Fibroblast of the aortic adventitia (primary cell): ENCODE results near the gene BMP7. TPM values are rescaled to one million over a fixed set of nuclear protein-coding genes. Genes with fewer than 3 reads are reported as not detected.

Experiments
- DNase-seq: peaks from one replicate; pipeline ENCODE4 v3.0.0-alpha.2; 2010; ENCODE audit warnings: low read depth
- H3K4me3 ChIP-seq: 2 replicates; pipeline ENCODE4 v1.5.1; 2011; ENCODE audit warnings: low read depth, mild to moderate bottlenecking, control low read depth, low read length, moderate library complexity
- total RNA-seq: library from RNA; depleted of rRNA; stranded (reverse); fragments of >200 nt; gene quantifications from 2 replicates; pipeline ENCODE4 v1.2.3, GENCODE V29; 2012; ENCODE audit warnings: low replicate concordance
- TF ChIP-seq, protein P1 (sequence below): IDR thresholded peaks from 2 replicates; pipeline ENCODE4 v1.5.1; 2011; ENCODE audit warnings: mild to moderate bottlenecking, low read length, control low read depth, inconsistent platforms; ENCODE audit not compliant: insufficient read depth

The BMP7 gene
- total RNA-seq, 1 donor, result not detected

DNA sequence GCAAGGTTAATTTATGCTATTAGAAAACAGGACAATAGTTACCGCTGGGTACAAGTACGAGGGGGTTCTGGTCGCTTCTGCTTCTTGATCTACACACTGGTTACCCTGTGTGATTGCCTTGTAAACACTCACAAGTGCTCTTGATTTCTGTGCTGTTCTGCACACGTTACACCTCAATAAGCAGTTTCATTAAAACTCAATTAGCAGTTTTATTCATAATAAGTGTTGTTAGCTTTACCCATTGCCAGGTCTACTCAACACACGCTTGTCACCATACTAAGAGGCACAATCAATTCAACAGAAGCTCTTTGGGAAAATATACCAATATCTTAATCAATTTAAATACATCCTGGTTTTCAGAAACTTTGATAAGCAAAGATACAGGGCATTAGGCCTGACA, 20.4 kb downstream of the BMP7 start:
- TF ChIP-seq, protein P1, sequence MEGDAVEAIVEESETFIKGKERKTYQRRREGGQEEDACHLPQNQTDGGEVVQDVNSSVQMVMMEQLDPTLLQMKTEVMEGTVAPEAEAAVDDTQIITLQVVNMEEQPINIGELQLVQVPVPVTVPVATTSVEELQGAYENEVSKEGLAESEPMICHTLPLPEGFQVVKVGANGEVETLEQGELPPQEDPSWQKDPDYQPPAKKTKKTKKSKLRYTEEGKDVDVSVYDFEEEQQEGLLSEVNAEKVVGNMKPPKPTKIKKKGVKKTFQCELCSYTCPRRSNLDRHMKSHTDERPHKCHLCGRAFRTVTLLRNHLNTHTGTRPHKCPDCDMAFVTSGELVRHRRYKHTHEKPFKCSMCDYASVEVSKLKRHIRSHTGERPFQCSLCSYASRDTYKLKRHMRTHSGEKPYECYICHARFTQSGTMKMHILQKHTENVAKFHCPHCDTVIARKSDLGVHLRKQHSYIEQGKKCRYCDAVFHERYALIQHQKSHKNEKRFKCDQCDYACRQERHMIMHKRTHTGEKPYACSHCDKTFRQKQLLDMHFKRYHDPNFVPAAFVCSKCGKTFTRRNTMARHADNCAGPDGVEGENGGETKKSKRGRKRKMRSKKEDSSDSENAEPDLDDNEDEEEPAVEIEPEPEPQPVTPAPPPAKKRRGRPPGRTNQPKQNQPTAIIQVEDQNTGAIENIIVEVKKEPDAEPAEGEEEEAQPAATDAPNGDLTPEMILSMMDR, result no peak
- no peak overlapping the region for H3K4me3 ChIP-seq
- DNase-seq, result no peak

DNA sequence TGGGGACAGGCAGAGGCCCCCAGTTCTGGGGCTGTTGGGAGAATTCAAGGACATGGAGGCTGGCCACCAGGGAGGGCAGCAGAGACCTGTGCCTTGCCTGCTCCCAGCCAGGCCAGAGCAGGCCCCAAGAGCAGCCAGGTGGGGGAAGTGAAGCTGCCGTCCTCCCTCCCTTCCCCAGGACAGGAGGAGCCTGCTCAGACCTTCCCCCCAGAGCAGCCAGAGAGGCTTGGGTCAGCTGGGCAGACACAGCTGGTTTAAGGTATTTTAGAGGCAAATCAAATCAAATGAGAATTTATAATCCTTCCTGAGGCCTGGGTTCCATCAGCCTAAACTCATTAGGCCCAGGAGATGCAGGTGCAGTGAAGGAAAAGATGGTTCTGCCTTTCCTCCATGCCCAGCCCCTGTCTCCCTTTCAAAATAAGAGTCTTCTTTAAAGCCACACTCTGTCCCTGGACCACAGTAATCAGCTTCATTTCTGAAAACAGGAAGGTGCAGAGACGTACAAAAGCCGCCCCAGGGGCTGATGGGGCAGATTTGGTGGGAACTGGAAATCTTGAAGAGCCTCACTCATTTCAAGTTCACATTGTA, 21.7 kb downstream of the BMP7 start:
- DNase-seq, result no peak
- no peak overlapping the region for H3K4me3 ChIP-seq
- TF ChIP-seq, protein P1, result no peak

DNA sequence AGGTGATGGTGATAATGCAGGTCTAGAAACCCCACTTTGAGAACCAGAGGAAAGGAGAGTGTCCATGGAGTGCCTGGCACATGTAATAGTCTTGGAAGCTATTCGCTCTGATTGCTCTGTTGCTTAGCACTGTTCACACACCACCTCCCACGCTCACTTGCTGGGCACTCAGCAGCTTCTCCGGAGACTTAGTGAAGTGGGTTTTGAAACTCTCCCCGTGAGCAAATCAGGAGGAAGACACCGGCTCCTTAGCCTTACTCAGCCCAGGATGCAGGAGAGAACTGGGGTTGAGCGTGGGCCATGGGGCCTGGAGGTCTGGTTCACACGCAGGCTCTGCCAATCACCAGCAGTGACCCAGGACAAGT, 22.2 kb downstream of the BMP7 start:
- no peak for DNase-seq
- H3K4me3 ChIP-seq, result no peak overlapping the region
- TF ChIP-seq, protein P1, result no peak

DNA sequence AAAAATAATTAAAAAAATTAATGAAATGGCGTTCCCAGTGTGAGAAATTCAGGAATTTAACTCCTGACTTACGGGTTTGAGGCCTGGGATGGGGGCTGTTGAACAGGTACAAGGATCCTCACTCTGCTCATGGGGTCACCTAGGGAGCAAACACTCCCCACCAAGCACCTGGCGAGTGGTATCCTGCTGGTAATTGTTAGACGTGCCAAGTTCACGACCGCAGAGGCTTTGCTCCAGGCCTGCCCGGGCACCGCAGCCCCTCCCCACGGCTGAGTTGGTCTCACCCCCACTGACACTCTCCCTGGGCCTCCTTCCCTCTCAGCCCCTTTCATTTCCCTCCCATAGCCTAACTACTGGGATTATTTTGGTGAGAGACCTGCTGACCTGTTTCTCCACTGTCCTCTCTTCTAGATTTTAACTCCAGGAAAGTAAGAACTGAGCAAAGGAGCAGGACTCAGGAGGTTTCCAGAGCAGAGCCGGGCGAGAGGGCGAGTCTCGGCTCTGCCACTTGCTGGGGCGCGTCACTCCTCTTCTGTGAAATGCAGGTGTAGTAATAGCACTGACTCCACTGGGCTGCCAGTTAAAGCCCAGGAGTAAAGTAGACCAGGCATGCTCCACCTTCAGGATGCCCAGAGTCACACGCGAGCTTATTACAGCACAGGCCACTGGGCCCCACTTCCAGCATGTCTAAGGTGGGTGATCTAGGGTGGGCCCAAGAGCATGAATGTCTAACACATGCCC, 22.8 kb downstream of the BMP7 start:
- H3K4me3 ChIP-seq, result no peak overlapping the region
- TF ChIP-seq, protein P1, result no peak
- DNase-seq, result no peak

DNA sequence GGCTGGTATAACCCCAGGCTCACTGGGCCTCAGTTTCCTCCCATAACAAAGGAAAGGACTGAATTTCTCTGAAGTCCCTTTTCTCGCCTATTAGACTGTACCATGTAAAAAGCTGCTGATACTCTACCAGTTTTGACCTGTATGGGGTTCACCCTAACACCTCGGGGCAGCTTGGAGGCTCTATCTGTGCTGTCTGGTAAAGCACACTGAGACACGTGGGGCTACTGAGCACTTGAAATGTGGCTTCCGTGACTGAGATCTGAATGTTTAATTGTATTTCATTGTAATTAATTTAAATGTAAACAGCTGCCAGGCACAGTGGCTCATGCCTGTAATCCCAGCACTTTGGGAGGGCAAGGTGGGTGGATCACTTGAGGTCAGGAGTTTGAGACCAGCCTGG, 24.0 kb downstream of the BMP7 start:
- no peak for DNase-seq
- H3K4me3 ChIP-seq, result no peak overlapping the region
- TF ChIP-seq, protein P1, result no peak

DNA sequence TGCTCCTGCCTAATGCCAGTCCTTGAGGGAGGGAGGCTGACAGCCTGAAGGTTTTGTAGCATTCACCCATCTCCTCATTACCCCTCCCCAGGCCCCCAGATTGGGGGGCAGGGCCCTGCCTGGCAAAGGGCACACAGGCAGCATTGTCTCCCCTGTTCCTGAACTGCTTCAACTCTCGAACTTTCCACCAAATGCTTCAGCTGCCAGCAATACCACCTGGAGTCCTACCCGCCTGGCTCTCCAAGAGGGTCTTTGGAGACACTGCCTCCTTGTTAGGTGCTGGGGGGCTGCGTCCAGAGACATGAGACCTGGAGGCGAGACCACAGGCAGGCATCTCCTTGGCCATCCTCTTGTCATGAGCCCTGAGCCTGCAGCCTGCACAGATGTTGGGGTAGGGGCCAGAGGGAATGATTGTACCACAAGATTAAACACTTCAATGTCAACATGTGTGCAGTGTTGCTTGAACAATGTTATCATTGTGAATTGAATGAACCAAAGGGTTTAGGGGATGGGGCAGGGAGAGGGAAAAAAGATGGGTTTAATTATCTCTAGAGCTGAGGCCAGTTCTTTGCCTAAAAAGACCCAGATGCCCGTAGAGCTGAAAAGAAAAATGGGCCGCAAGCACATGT, 25.0 kb downstream of the BMP7 start:
- H3K4me3 ChIP-seq, result no peak overlapping the region
- TF ChIP-seq, protein P1, result no peak
- no peak for DNase-seq
